Measurements from ENCODE around the gene MAOA.
"Not testable (repeated sequence)": the region's sequence is repeated elsewhere in the genome, so short reads cannot be mapped to it uniquely, and the experiment has no call there.

MAOA gene
- total RNA-seq, result 0.28 to 6.0 (median 1.4) reads per million in 18 experiments

- DNase-seq, result no peak
Measured at GRCh38 chrX:43656005-43656494, at the start of gene MAOA. MAOA (plus strand) TSS chrX:43656299; CDS start chrX:43656342, 43 bp downstream.

GRCh38 chrX:43612400-43612799 lies 43.7 kb upstream of the MAOA start:
- no peak for DNase-seq

- DNase-seq, result no peak
Measured at GRCh38 chrX:43615660-43616059, 40.4 kb upstream of the MAOA start.

- DNase-seq, result peak in 1 of 2 donors; percentile 2
Measured at GRCh38 chrX:43618366-43619205, 37.5 kb upstream of the MAOA start.

- DNase-seq, result not testable (repeated sequence)
Measured at GRCh38 chrX:43619861-43620260, 36.2 kb upstream of the MAOA start.

GRCh38 chrX:43627147-43627546 lies 29.0 kb upstream of the MAOA start:
- DNase-seq, result no peak

- DNase-seq, result no peak
Measured at GRCh38 chrX:43627669-43628068, 28.4 kb upstream of the MAOA start.

GRCh38 chrX:43629229-43629628 lies 26.9 kb upstream of the MAOA start:
- no peak for DNase-seq

GRCh38 chrX:43631841-43632240 lies 24.3 kb upstream of the MAOA start:
- no peak for DNase-seq

- no peak for DNase-seq
Measured at GRCh38 chrX:43633081-43633480, 23.0 kb upstream of the MAOA start.

- DNase-seq, result no peak
Measured at GRCh38 chrX:43633757-43634156, 22.3 kb upstream of the MAOA start.

- DNase-seq, result no peak
Measured at GRCh38 chrX:43640482-43640881, 15.6 kb upstream of the MAOA start.

- no peak for DNase-seq
Measured at GRCh38 chrX:43641691-43642090, 14.4 kb upstream of the MAOA start.

- peak; percentile 32 to 33 for DNase-seq
Measured at GRCh38 chrX:43643201-43643600, 12.9 kb upstream of the MAOA start.

GRCh38 chrX:43643662-43644061 lies 12.4 kb upstream of the MAOA start:
- no peak for DNase-seq

- DNase-seq, result peak; percentile 57 to 73
Measured at GRCh38 chrX:43644124-43644701, 11.9 kb upstream of the MAOA start.

- no peak for DNase-seq
Measured at GRCh38 chrX:43646800-43647199, 9.3 kb upstream of the MAOA start.

GRCh38 chrX:43654431-43655150 lies 1.5 kb upstream of the MAOA start:
- DNase-seq, result peak; percentile 88 to 93

- peak; percentile 14 to 41 for DNase-seq
Measured at GRCh38 chrX:43655151-43656004, 721 bp upstream of the MAOA start.

GRCh38 chrX:43657671-43658070 lies 1.6 kb downstream of the MAOA start:
- DNase-seq, result no peak

GRCh38 chrX:43661521-43662240 lies 5.6 kb downstream of the MAOA start:
- peak; percentile 3 to 50 for DNase-seq

GRCh38 chrX:43663173-43663572 lies 7.1 kb downstream of the MAOA start:
- DNase-seq, result no peak

Measured in inflammatory macrophage (primary cell).